Neural cell (in vitro differentiated cells): Measurements from ENCODE around the gene NOS1AP. TPM values are rescaled to one million over a fixed set of nuclear protein-coding genes. Genes with fewer than 3 reads are reported as not detected.

Experiments
- H2AFZ ChIP-seq: fragments of 200-600, 300-800 bp; sonication (generic), shearing (Covaris generic); 2 replicates; pipeline ENCODE4 v1.6.0; 2014; ENCODE audit warnings: low read depth, mild to moderate bottlenecking, antibody characterized with exemption, low read length, moderate library complexity
- H3F3A ChIP-seq: fragments of 200-600 bp; shearing (Covaris generic); 2 replicates; pipeline ENCODE4 v1.6.1; 2016; ENCODE audit warnings: mild to moderate bottlenecking, moderate library complexity, mixed read lengths, antibody characterized with exemption, low read length; ENCODE audit not compliant: insufficient read depth, poor library complexity, severe bottlenecking
- H3K27ac ChIP-seq: fragments of 200-600, 300-800 bp; sonication (generic), shearing (Covaris generic); 2 replicates; pipeline ENCODE4 v1.5.1; 2014; ENCODE audit warnings: mild to moderate bottlenecking, low read length, moderate library complexity
- H3K27me3 ChIP-seq: fragments of 300-800, 200-600 bp; sonication (generic), shearing (Covaris generic); 2 replicates; pipeline ENCODE4 v1.6.0; 2014; ENCODE audit warnings: mild to moderate bottlenecking, low read depth, low read length, moderate library complexity; ENCODE audit not compliant: insufficient read depth
- H3K36me3 ChIP-seq: fragments of 300-800, 200-600 bp; sonication (generic), shearing (Covaris generic); 2 replicates; pipeline ENCODE4 v1.5.1; 2014; ENCODE audit warnings: mild to moderate bottlenecking, antibody characterized with exemption, low read length, moderate library complexity; ENCODE audit not compliant: insufficient read depth
- H3K4me2 ChIP-seq: fragments of 300-800, 200-600 bp; sonication (generic), shearing (Covaris generic); 2 replicates; pipeline ENCODE4 v1.6.0; 2014; ENCODE audit warnings: mild to moderate bottlenecking, low read length
- H3K4me3 ChIP-seq: fragments of 300-800, 200-600 bp; sonication (generic), shearing (Covaris generic); 2 replicates; pipeline ENCODE4 v1.5.1; 2014; ENCODE audit warnings: mild to moderate bottlenecking, low read length, moderate library complexity
- H3K79me2 ChIP-seq: fragments of 200-600 bp; shearing (Covaris generic); replicated peaks from 2 replicates; pipeline ENCODE4 v1.6.0; 2014; ENCODE audit warnings: mild to moderate bottlenecking, low read length, moderate library complexity; ENCODE audit not compliant: insufficient read depth
- H3K9ac ChIP-seq: fragments of 300-800, 200-600 bp; sonication (generic), shearing (Covaris generic); 2 replicates; pipeline ENCODE4 v1.6.1; 2016; ENCODE audit warnings: mild to moderate bottlenecking, low read length, mixed read lengths
- H3K9me2 ChIP-seq: fragments of 200-600 bp; shearing (Covaris generic); 2 replicates; pipeline ENCODE4 v1.6.1; 2016; ENCODE audit warnings: mild to moderate bottlenecking, low read length, mixed read lengths; ENCODE audit not compliant: insufficient read depth
- H3K9me3 ChIP-seq: fragments of 200-600, 300-800 bp; sonication (generic), shearing (Covaris generic); 2 replicates; pipeline ENCODE4 v1.6.1; 2016; ENCODE audit warnings: mild to moderate bottlenecking, mixed run types, low read length, moderate library complexity, mixed read lengths
- H4K20me1 ChIP-seq: fragments of 200-600 bp; shearing (Covaris generic); 2 replicates; pipeline ENCODE4 v1.6.1; 2016; ENCODE audit warnings: mild to moderate bottlenecking, mixed run types; ENCODE audit not compliant: insufficient read depth
- CTCF ChIP-seq: fragments of 450-650 bp; IDR thresholded peaks from 2 replicates; pipeline ENCODE4 v1.5.1; 2014; ENCODE audit warnings: antibody characterized with exemption, mild to moderate bottlenecking, moderate library complexity; ENCODE audit not compliant: poor library complexity, severe bottlenecking
- EP300 ChIP-seq: fragments of 450-650 bp; conservative IDR thresholded peaks from 2 replicates; pipeline ENCODE4 v1.6.1; 2014; ENCODE audit warnings: antibody characterized with exemption, mild to moderate bottlenecking, moderate library complexity; ENCODE audit not compliant: poor library complexity, severe bottlenecking
- EZH2 ChIP-seq: fragments of 200-600, 300-800 bp; shearing (Covaris generic), sonication (generic); IDR thresholded peaks from 2 replicates; pipeline ENCODE4 v1.6.1; 2014; ENCODE audit warnings: antibody characterized with exemption, low read length, borderline replicate concordance, mild to moderate bottlenecking; ENCODE audit not compliant: insufficient read depth, poor library complexity, severe bottlenecking
- MXI1 ChIP-seq: fragments of 450-650 bp; conservative IDR thresholded peaks from 2 replicates; pipeline ENCODE4 v1.6.1; 2014; ENCODE audit warnings: antibody characterized with exemption, mild to moderate bottlenecking; ENCODE audit not compliant: poor library complexity, severe bottlenecking
- POLR2AphosphoS5 ChIP-seq: IDR thresholded peaks from 2 replicates; pipeline ENCODE4 v1.6.1; 2012
- RAD21 ChIP-seq: fragments of 450-650 bp; conservative IDR thresholded peaks from 2 replicates; pipeline ENCODE4 v1.6.1; 2014; ENCODE audit warnings: antibody characterized with exemption, mild to moderate bottlenecking, moderate library complexity
- REST ChIP-seq: IDR thresholded peaks from 2 replicates; pipeline ENCODE4 v1.6.1; 2012; ENCODE audit warnings: borderline replicate concordance
- SMC3 ChIP-seq: fragments of 450-650 bp; conservative IDR thresholded peaks from 2 replicates; pipeline ENCODE4 v1.6.1; 2014; ENCODE audit warnings: antibody characterized with exemption, mild to moderate bottlenecking, moderate library complexity; ENCODE audit not compliant: poor library complexity
- TAF1 ChIP-seq: IDR thresholded peaks from 2 replicates; pipeline ENCODE4 v1.6.1; 2012; ENCODE audit warnings: low read depth
- polyA plus RNA-seq: library from polyadenylated mRNA; depleted of rRNA; stranded (reverse); fragments of >200 nt; gene quantifications from 2 replicates; pipeline ENCODE4 v1.2.3, GENCODE V29; 2014

NOS1AP gene
- polyA plus RNA-seq, 1 donor from 2014 or later, result 5.3 TPM

GRCh38 chr1:162281426-162281825, 211.9 kb downstream of the NOS1AP start (continued):
- TF ChIP-seq CTCF, result no peak

GRCh38 chr1:162283657-162284056, 214.2 kb downstream of the NOS1AP start:
- H4K20me1 ChIP-seq, result no peaks in the 10 kb centered on the region
- H2AFZ ChIP-seq, result no peak overlapping the region
- no peak for TF ChIP-seq CTCF
- TF ChIP-seq REST, result no peak
- TF ChIP-seq POLR2AphosphoS5, result no peak
- TF ChIP-seq EP300, result no peak
- TF ChIP-seq EZH2, result no peak
- no peak for TF ChIP-seq SMC3
- no peak for TF ChIP-seq TAF1
- TF ChIP-seq MXI1, result no peak
- no peak for TF ChIP-seq RAD21
- H3K9me2 ChIP-seq, result no peaks in the 10 kb centered on the region
- H3K79me2 ChIP-seq, result no peaks in the 10 kb centered on the region
- H3K36me3 ChIP-seq, result no peaks in the 10 kb centered on the region
- H3K4me2 ChIP-seq, result no peak overlapping the region
- no peak overlapping the region for H3K27ac ChIP-seq
- no peak overlapping the region for H3K9ac ChIP-seq
- no peaks in the 10 kb centered on the region for H3K9me3 ChIP-seq
- H3F3A ChIP-seq, result no peaks in the 10 kb centered on the region
- H3K27me3 ChIP-seq, result no peaks in the 10 kb centered on the region
- no peak overlapping the region for H3K4me3 ChIP-seq
